Measurements from ENCODE around the gene PLEKHA1.

PLEKHA1 gene

DNA sequence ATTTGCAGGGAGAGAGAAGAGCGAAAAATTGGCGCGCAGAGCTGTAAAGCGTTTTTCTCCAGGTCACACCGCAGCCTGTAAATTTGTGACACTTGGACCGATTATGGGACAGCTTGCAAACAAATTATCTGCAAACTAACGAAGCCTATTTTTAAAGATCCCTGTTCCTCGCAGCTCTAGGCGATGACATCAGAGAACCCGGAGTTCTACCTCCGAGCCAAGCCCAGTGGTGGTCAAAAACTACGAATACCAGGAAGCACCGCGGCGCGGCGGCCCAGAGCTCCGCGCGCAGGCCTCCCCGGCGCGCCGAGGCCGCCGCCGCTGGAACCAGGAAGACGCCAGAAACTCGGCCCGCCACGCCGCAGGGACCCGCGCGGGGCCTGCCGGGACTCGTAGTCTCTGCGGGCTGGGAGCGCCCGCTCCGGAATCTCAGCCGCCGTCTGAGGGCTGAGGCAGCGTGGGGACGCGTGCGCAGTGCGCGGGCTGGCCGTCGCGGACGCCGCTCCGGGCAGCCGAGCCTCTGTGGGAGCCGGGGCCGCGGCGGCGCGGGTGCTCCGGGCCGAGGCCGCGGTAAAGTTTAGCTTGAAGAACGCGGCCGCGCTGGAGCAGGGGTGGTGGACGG is at the start of gene PLEKHA1:
TSS of gene PLEKHA1 (plus strand) at position 472 of the 622 bp plus-strand sequence. CDS start 18,493 bp downstream, outside the sequence.
- peak; percentile 94 to 95 for DNase-seq

DNA sequence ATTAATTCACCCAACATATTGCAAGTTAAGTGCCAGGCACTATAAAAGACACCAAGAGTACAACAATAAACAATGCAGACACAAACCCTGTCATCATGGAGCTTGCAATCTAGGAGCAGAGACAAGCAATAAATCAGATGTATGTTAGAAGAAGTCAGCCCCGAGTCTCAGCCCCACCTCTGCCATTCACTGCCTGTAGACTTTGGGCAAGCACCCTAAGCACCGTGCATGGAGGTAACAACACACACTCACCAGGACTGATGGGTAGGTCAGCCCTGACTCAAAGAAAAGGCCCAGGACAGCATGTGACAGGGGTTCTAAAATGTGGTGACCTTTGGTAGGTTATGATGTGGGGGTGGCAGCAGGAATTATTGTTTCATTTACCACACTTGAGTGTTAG is 49.3 kb upstream of the PLEKHA1 start:
- no peak for DNase-seq

DNA sequence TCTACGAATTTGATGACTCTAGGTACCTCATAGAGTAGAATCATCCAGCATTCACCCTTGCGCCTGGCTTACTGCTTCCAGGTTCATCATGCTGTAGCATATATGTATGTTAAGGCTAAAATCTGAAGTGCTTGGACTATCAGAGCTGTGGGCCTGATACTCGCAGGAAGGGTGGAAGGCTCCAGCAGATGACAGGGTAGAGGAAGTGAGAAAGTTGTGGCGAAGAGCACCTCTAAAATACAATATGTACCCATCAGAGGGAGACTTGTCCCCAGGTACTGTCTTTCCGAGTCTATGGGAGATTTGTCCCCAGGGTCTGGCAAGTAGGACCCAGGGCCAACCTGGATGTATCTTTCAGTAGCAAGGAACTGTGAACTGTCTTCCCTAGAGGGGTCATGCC is 48.1 kb upstream of the PLEKHA1 start:
- no peak for DNase-seq

DNA sequence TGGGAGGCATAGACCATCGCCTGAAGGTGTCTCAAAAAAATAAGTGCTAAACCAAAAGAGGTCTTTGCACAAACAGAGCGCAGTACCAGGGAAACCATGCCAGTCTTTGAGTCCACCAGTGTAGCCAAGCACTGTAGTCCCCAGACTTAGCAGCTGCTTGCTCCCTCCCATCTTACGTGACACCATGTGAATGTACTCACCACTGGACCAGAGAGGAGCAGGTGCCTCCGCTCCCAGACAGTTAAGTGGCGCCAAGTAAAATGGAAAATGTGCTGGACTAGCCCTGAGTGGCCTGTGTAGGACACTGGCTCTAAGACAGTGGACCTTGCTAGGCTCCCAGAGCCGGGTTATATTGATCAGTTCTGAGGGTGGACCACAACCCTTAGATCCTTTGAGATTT is 47.7 kb upstream of the PLEKHA1 start:
- DNase-seq, result no peak

DNA sequence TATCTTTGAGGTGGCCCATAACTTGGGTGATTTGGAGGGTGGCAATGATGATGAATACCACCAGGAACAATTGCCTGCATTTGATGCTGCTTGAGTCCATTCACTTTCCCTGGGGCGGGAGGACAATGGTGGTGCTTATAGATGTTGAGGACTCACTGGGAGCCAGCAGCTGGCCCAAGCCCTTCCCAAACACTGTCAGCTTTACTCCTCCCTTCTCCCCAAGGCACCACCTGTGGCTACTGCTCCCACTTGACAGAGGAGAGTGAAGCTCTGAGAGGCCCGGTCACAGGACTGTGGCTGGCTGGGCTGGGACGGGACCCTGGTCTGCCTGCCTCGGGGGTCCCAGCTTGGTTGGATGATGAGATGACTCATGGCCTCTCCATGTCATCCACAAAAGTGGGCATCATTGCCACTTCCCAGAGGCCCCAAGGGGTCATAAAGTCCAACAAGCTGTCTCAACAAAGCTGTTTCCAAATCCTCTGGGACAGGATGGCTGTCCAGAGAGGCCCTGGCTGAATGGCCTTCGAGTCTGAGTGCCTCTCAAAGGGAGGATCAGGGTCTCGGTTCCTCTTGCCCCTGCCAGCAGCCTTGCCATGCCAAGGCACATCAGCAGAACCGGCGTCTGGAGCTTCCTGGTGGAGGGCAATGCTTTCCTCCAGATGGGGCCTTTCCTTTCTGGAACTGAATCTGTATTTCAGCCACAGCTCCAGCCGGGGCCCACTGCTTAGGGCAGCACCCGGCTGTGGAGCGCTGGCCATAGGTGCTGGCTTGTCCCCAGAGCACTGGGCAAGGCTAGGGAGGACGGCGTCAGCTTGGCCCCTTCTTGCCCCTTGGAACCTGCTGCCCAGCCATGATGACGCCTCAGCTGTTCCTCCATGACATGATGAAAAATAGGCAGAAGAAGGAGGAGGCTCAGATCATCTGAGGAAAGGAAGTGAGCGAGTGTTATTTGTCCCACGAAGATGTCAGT is 47.0 kb upstream of the PLEKHA1 start:
- DNase-seq, result no peak

DNA sequence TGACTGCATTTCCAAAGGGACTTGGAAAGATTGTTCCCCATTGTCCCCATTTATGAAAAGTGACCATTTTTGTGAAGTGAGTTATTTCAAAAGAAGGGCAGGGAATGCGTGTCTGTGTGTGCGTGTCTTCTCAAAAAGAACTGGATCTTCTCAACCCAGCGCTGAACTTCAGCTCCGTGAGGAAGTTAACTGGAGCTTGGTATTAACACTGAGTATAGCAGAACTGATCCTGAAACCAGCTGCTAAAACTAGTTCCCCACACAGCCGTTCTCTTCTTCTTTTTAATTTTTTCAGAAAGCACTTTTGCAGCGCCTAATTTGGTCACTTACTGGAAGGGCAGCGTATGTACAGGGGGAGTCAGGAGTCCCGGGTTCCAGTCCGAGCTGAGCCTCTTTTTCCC is 45.8 kb upstream of the PLEKHA1 start:
- DNase-seq, result peak; percentile 7 to 33

DNA sequence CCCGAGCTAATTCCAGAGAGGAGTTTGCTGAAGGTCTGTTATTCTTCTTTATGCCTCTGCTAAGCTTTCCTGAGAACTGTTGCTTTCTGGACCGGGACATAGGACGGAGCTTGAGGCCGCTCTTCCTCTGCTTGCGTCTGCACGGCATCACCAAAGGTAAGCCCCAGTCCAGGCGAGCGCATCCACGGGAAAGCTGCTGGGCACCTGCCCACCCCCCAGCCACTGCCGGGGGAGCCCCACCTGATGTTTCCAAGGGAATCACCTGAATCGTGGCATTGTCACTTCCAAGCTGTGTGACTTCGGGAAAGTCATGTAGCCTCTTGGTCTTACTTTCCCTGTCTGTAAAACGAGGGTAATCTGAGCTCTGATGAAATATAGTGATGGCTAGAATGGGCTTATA is 45.1 kb upstream of the PLEKHA1 start:
- no peak for DNase-seq

DNA sequence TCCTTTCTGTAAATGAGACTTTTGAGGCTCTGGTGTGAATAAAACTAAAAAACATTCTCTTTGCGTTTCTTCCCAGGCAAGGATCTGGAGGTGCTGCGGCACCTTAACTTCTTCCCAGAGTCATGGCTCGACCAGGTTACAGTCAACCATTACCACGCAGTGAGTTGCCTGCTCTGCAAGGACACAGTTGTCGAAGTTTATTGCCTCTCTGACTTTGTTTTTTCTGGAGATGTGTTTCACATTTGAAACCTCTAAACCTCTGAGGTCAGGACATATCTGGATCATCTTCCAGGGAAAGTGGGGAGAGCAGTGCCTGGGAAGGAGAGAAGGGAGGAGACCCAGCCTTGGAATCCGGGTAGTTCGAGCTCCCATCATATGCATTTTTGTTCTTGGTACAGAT is 43.4 kb upstream of the PLEKHA1 start:
- no peak for DNase-seq

DNA sequence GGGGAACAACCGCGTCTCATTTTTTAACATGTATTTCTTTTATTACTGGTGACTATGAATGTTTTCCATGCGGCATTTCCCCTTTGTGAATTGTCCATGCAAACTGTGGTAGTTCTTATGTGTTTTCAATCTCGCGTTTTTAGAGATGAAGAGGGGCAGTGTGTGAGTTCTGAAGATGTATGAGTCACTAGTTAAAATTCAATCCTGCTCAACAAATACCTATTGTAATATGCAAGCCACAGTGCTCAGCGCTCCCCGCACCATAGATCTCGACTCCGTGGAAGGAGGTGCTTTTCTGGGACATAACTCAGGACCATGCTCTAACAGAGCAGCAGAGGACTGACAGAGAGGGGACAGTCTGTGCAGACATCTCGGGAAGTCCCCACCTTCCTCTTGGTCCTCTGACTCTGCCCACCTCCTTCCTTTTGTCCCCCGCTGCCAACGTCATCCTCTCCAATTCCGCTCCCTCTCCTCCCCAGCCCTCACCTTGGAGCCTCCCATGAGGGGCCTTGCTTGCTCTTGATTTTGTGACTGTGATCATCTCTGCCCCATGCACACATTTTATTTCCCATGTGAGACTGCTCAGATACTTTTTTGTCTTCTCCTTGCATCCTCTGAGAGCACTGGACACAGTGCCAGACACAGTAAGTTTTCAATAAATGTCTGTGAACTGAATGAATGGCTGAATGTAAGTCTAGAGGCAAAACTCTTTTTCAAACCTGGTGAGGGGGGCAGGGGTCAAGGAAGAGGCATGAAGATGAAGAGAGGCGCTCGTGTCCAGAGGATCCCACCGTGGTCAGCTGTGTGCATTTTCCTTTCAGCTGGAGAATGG is 42.7 kb upstream of the PLEKHA1 start:
- DNase-seq, result no peak

DNA sequence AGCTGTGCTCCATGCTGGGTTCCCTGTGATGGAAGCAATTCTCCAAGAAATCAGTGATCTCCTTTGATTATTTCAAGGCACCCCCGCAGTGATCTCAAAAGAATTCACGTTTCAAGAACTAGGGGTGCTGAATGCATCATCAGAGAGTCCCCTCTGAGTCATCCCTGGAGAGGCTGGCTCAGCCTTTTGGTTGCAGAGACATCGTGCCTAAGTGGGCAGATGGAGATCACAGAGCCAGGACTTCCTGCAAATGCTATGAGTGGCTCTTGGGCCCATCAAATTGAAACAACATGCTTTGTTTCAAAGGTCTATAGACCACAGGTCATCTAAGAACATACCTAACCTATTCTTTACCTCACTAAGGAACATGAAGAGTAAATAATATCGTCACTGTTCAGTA is 41.5 kb upstream of the PLEKHA1 start:
- peak; percentile 2 to 30 for DNase-seq

DNA sequence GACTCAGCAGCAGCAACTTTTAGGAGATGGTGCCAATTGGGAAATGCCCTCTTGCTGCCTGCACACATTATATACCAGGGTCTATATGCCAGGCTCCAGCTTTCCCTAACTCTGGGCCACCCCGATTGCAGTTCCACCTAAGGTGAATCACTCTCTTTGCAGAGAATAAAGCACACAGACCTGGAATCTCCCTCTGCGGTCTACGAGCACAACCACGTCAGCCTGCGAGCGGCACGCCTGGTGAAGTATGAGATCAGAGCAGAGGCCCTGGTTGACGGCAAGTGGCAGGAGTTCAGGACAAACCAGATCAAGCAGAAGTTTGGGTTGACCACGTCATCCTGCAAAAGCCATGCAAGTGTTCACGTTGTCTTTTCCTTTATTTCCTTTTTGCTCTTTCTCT is 38.2 kb upstream of the PLEKHA1 start:
- DNase-seq, result no peak

DNA sequence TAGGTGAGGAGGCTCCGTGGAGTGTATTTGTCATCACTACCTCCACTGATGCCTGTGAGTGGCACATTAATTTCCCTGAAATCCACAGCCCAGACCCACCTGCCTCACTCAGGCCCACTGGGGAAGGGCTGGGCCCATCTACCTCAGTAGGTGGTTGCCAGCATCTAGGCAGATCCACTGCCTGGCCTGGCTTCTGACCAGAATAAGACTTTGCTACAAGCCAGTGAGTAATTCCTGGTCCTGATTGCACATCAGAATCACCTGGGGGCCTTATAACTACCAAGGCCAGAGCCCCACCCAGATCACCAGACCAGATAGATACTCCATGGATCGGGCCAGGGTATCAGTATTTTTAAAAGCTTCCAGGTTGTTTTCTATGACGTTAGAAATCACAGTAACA is 37.5 kb upstream of the PLEKHA1 start:
- no peak for DNase-seq

DNA sequence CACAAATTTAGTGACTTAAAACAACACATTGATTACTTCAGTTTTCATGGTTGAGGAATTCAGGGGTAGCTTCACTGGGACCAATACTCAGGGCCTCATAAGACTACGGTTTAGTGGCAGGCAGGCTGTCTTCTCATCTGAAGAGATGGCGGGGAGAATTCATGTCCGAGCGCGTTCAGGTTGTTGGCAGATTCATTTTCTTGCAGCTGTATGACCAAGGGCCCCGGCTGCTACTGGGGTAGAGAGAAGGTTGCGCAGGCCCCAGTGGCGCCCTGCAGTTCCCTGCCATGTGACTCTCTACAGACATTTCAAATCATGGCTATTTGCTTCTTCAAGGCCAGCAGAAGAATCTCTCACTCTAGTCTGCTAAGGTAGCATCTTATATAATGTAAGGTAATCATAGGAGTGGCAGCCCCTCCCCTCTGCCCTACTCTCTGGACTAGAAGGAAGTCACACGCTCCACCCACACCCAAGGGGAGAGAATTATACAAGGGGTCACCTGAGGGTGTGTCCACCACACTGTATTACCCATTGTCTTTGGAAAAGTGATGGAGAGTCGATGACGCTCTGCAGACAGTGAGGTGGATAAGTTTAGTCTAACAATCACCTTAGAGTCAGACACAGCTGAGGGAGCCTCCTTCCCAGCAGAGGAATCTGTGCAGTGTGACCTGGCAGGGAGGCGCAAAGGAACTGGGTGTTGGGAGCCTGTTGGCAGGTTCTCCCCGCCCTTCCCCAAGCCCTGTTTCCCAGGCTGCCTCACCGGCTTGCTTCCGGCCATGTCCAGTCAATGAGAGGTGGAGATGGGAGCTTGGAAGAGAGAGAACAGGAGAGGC is 35.7 kb upstream of the PLEKHA1 start:
- no peak for DNase-seq

DNA sequence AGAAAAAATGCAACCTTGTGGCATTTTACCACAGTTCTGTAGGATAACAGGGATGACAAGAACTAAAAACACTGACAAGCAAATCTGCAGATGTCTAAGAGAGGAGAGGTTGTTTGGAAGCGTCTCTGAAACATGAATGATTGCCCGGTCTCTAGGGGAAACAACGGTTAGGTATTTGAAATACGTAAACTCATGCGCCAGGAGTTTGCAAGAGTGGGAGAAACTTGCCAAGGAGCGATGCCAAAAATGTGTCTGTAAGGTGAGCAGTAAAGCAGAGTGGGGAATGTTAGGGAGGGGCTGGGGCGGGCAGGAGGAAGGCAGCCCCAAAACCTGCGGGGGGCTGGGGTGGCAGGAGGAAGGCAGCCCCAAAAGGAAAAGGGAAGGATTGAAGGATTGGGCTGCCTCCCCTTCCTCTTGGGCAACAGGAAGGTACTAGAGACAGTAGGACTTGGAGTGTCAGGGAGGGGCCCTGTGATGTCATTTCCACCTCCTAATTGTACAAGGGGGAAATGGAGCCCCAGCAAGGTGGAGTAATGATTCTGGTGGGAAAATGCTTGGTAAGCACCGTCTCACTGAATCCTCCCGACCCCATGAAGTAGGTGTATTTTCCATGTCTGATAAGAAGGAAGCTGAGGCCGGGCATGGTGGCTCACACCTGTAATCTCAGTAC is 33.2 kb upstream of the PLEKHA1 start:
- DNase-seq, result no peak

DNA sequence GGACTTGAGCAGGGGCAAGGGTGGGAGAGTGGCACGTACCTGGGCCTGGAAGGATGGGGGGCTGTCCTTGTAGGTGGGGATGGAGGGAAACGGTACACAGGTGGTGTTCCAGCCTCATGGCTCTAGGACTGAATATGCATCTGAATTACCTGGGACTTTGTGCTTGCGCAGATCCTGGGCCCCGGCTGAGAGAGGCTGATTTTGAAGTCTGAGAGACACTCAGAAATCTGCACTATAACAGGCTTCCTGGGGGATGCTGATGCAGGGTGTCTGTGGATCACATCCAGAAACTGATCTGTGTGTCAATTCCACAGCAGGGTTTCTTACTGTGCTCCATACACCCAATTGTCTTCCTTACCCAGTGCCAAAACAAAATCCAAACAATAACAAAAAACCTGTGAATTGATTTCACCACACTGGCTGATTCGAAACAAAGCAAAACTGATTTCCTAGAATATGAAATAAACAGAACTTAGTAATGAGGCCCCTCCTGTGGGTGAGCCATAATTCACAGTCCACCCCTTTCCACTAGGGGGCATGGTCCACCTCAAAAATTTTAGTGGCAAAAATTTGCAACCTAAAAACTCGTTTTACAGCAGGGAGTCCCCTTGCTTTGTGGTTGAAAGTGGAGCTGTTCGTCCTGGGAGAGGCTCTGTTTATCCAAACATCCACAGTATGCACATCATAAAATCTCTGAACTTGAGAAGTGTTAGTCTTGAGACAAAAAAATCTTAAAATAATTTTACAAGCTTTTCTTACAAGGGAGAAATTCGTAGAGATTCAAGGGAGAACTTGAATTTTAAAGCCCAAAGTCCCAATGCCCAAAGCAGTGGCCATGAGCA is 32.0 kb upstream of the PLEKHA1 start:
- peak; percentile 24 to 81 for DNase-seq

DNA sequence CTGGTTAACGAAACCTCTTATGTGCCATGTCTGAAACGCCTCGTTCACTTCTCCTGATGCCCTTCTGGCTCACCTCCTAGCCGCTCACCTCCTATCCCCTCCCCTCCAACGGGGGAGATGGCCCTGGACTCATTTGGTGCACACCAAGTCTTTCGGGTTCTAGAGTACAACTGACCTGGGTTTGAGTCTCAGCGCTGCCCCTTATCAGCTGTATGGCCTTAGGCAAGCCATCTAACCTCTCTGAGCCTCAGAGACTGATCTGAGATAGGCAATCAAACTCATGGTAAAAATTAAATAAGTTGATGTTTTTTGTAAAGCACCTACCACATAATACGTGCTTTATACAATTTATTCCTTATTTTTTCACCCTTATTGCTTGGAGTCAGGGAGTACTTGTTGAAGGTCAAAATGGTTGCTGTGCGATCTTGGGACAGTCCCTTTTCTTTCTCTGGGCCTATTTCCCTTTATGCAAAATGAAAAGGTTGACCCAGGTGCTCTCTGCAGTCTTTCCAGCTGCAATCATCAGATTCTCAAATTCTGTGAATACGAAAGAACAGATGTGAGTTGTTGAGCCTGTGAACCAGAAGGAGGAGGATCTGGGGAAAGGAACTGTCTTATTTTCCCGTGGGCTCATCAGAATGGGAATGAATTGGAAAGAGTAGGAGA is 31.2 kb upstream of the PLEKHA1 start:
- DNase-seq, result no peak

DNA sequence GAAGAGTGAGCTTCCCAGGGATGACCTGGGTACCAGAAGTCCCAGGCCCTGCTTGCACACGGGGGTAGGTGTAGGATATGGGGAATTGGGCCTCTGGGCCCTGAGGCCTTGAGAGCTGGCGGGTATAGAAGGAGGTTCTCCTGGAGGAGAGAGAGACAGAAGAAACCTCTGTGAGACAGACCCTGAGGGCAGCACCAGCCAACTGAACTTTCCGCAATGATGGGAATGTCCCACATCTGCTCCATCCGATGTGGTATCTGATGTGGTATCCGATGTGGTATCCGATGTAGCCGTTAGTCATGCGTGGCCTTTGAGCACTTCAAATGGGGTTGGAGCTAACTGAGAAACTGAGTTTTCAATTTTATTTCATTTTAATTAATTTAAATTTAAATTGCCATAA is 30.6 kb upstream of the PLEKHA1 start:
- DNase-seq, result no peak

DNA sequence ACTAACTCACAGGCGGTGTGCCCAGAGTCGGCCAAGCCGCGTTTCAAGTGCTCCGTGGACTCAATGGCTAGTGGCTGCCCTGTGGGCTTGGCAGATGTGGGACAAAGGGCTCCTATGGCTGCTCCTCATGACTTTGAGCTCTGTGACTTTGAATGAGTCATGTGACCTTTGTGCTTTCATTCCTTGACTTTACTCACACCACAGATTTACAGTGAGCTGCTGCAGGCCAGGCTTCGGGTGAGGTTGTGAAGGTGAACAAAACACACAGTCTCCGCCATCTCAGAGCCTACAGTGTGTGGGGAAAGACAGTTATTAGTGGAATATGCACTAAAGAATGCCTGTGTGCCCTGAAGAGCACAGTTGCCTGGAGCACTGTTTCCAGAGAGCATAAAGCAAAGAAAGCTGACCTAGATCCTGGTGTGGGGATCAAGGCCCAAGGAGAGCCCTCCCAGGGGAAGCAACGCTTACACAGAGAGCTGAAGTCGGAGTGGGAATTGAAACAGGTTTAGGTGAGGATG is 29.7 kb upstream of the PLEKHA1 start:
- DNase-seq, result no peak

DNA sequence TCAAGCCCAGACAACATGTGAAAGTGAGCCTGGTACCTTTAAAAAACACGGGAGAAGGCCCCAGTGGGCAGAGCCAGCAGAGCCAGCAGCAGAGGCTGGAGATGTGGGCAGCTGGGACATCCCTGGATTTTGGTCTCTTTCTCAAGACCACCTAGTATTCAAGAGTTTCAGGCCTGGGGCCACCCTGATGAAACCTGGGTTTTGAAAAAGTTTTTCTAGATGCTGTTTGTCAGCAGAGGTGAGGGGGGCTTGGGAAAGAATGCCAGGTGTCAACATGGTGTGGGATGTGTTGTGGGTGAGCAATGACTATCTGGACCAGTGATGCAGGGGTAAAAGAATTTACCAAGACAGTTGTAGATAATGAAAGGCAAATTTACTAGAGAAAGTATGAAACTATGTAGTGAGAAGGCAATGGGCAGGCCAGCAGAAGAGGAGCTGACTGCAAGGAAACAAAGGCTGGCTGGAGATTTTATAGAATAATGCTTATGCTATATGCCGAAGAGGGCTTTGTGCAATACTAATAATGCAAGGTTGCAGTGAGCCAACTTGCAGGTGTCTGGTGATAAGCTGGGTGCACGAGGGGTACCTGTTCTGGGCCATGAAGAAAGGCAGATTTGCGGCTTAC is 28.1 kb upstream of the PLEKHA1 start:
- no peak for DNase-seq
